Occipital lobe (tissue), 2 donors: Measurements from ENCODE around the gene DENND5B. TPM values are rescaled to one million over a fixed set of nuclear protein-coding genes. Genes with fewer than 3 reads are reported as not detected.

Experiments used
- DNase-seq: peaks from one replicate; lab custom pipeline; 2025; lab: John Stamatoyannopoulos, UW
- total RNA-seq: library from RNA; depleted of rRNA; stranded (reverse); fragments of >200 nt; gene quantifications from one replicate; pipeline ENCODE4 v1.2.3, GENCODE V29; 2014

DENND5B gene
- total RNA-seq, 1 donor from 2014 or later: 57.1 TPM

DNA sequence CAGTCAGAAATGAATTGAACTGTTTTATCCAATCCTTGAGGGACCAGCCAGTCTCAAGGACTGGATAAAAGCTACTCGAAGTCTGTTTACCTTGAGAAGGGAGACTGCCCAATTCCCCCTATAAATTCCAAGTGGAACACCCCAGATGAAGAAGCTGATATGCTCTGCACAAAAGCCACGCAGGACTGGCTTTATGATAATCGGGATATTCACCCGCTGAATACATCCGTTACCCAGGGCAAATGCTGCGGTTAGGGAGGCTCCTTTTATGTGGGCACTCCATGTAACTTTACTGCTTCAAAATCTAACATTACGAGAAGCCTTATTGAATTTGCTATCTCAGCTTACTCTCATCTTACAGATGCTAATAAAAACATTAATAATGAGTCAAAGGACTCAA lies 119.1 kb downstream of the DENND5B start:
- no peak for DNase-seq

DNA sequence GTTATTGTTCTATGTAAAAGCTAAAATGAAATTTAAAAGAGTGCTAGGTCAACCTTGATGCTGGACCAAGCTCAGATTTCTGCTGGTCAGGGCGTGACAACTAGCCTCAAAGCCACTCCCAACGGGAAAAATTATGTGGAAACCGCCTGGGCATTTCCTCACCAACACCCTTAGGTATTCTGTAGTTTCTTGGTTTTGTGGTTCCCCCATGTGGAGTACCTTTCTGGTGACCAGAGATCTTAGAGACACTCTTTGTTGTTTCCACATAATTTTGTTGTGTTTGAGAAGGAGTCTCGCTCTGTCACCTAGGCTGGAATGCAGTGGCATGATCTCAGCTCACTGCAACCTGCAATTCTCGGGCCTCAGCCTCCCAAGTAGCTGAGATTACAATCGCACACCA lies 119.9 kb downstream of the DENND5B start:
- DNase-seq: no peak

DNA sequence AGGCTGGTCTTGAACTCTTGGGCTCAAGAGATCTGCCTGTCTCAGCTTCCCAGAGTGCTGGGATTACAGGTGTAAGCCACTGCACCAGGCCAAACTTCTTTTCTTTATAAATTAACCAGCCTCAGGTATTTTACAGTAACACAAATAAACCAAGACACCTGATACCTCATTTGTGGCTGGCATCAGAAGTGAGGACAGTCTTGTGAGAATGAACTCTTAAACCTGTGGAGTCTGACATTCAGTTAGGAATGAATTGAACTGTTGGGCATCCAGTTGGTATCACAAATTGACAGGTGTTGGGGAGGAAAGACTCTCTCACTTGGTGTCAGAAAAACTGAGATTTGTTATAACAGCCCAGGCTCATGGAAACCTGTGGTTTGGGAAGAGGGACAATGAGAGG lies 120.5 kb downstream of the DENND5B start:
- no peak for DNase-seq

DNA sequence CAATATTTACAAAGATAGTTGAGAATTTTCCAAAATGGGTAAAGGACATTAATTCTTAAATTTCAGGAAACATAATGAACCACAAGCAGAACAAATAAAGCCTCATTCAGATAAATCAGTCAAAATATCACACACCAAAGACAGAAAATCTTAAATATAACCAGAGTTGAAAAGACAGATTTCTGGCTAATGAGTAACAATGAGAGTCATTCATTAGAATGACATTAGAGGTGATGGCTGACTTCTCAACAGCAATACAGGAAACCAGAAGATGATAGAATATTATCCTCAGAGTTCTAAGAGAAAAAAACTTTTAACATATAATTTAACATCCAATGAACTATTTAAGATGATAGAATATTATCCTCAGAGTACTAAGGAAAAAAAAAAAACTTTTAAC lies 124.2 kb downstream of the DENND5B start:
- no peak for DNase-seq

DNA sequence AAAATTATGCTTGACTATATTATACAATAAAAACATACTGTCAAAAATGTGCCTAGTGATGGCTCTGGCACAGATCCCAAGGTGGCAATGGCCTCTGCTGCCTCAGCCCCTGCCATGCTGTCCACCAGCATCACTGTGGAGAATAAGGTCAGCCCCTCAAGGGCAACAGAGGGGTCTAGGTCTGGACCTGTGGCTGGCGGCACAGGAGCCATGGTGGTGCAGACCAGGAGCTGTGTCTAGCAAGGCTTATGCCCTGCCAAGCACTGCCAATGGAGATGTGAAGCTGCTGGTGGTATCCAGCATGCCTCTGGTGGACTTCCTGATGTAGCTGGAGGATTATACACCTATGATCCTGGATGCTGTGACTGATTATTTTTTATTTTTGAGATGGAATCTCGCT lies 125.9 kb downstream of the DENND5B start:
- DNase-seq: no peak

DNA sequence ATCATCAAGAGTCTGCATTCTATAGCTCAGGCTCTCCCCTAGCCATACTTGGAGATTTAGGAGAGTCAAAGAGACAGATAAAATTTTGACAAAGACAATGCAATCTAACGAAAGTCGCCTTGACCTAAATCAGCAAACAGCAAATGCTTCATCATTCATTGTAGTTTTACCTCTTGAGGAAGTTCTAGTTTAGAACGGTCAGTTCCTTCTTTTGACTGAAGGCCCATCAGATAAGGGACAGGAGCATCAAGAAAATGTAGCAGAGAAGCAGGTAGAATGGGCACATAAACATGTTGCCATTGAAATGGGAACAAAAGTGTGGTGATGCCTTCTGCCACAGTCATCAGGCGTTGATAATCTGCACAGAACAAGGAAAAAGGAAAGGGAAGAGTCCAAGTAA lies 130.9 kb downstream of the DENND5B start:
- DNase-seq: no peak

DNA sequence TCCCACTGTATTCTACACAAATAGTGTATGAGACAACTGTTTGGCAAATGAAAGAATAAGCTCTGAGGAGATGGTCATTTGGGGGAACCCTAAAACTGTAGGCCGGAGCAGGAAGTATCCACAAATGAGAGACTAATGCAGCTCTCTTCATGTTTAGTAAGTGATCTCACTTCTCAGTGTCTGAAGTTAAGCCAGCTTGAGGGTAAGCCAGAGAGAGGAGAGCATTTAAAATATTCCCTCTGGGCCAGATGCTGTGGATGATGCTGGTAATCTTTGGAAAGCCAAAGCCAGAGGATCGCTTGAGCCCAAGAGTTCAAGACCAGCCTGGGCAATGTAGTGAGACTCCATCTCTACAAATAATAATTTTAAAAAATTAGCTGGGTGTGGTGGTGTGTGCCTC lies 134.4 kb downstream of the DENND5B start:
- no peak for DNase-seq

DNA sequence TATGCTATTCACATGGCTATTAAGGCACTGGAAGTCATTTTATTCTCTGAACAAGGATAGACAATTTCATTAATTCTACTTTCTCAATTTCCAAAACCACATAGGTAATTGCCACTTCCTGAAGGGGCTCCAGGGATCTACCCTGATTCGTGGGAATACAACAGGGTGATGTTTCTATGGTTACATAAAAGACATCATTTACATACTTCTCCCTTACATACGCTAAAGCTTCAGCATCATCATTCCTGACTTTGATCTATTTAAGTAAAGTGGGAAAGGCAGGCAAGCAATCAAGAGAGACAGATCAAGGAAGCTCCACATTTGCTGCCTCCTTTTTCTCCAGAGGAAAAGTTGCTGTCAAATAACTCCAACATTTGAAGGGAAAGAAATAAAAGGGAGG lies 146.2 kb downstream of the DENND5B start:
- DNase-seq: no peak

DNA sequence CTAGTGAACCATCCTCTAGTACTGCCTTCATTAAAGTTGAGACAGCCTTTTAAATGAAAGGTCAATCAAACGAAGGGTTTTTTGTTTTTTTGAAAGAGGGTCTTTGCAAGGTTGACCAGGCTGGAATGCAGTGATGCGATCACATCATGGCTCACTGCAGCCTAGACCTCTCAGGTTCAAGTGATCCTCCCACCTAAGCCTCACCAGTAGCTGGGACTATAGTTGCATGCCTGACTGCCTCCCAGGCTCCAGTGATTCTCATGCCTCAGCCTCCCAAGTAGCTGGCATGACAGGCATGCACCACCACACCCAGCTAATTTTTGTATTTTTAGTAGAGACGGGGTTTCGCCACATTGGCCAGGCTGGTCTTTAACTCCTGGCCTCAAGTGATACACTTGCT lies 150.3 kb downstream of the DENND5B start:
- no peak for DNase-seq

DNA sequence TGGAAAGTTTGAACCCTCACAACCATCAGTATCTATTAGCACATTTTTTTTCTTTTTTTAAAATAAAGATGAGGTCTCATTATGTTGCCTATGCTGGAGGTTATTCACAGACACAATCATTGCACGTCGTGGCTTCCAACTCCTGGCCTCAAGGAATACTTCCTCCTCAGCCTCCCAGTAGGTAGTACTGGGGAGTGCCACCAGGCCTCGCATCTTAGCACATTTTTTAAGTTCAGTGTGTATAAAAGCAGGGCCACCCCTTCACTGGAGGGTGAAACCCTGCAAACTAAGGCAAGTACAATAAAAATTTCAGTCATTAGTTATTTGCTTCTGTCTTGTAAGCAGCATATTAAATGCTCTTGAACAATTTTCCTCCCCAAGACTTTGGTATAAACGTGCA lies 150.8 kb downstream of the DENND5B start:
- no peak for DNase-seq

DNA sequence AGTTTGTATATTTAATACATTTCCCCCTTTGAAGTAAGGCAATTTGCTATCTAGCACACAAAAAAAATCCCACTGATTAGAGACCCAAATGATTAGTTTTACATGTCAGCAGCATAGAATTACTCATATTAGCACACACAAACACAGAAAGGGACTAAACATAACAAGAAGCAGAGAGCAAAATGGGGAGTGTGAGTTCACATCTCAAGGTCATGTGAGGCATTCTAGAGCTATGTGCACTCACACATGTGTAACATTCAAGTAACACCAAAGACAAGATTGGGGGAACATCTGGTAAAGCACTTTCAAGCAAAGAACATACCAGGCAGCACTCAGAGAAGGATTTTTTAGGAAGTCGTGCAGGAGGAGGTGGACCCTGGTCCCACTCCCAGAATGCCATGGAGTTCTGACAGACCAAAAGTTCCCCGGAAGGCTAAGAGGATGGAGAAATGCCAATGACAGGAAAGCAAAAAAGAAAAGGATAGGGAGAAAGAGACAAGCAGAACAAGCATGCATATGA lies 159.2 kb downstream of the DENND5B start:
- DNase-seq: no peak

DNA sequence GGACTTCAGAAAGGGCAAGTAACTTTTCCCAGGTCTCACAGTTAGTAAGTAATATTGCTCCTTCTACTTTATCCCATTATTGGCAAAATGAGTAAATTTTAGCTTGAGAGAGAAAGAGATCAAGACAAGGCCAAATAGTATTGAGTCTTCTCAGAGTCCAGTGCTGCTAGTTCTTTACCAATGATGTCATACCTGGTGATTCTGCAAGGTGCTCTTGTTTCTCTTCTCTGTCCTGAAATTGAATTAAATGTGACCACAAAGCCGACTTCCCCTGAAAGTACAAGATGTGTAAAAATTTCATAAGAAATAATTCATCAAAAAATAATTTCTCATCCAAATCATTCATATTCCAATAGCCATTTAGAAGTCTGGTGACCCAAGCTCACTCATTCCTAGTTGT lies 167.5 kb downstream of the DENND5B start:
- DNase-seq: no peak

DNA sequence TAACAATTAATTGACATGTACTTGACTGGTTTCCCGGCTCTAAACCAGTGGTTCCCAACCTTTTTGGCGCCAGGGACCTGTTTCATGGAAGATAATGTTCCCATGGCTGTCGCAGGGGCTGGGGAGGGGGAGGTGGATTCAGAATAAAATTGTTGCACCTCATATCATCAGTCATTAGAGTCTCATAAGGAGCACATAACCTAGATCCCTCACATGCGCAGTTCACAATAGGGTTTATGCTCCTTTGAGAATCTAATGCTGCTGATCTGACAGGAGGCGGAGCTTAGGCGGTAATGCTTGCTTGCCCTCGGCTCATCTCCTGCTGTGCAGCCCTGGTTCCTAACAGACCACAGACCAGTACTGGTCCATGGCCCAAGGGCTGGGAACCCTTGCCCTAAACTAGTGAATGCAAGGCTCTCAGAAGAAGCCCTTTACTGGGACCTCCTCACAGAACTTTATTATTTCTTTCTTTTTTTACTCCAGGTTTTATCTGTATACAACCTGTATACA lies 178.6 kb downstream of the DENND5B start:
- DNase-seq: no peak

DNA sequence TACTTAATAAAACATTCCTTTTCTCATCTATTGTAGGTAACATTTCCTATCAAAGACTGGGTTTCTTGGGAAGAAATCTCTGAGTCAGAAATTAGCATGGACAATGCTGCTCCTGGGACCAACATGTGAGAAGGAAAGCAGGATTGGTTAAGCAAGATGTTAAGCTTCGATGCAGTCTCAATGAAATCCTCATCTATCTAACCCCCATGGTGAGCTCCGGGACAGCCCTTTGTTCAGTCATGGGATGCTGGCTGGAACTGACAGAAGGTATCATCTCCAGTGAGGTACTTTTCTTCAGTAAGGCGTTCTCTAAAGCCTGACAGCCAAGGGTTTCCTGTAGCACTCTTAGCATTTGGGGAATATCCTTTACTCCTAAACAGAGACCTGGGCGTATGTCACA lies 182.2 kb downstream of the DENND5B start:
- DNase-seq: no peak

DNA sequence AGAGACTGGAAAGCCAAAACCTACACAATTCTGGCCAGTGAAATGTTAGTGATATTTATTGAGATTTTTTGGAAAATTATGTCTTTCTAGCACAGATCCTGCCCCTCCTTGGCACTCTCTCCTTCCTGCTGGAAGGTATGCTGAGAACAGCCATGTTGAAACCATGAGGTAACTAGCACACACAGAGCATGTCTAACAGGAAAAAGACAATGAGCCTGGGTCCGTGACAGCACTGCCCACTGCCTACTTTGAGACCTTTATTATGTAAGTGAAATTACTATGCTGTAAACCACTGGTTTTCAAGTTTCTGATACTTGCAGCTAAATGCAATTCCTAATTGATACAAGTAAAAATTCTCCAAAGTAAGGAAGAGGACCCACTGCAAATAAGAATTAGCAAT lies 183.4 kb downstream of the DENND5B start:
- no peak for DNase-seq

DNA sequence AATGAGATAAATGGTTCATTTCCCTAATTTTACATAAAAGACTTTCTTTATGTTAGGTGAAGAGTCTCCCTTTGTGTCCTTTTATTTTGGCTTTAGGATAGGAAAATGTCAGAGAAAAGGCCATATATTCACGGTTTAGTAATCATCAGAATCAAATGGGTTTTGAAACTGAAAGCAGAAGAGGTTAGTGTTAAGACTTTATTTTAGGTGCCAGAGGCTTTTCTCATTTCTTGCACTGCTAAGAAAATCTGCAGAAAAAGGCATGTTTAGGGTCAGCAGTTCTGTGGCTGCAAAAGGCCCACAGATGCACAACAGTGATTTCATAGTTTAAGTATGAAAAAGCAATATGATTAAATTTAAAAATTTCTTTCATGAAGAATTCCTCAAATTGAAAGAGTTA lies 184.6 kb downstream of the DENND5B start:
- no peak for DNase-seq

DNA sequence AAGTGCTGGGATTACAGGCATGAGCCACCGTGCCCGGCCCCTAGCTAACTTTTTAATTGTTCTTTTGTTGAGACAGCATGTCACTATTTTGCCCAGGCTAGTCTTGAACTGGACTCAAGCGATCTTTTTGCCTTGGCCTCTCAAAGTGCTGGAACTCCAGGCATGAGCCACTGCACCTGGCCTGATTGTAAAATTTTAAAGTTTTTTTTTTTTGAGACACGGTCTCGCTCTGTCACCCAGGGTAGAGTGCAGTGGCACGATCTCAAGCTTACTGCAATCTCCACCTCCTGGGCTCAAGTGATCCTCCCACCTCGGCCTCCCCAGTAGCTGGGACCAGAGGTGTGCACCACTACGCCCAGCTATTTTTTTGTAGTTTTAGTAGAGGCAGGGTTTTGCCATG lies 185.9 kb downstream of the DENND5B start:
- no peak for DNase-seq

DNA sequence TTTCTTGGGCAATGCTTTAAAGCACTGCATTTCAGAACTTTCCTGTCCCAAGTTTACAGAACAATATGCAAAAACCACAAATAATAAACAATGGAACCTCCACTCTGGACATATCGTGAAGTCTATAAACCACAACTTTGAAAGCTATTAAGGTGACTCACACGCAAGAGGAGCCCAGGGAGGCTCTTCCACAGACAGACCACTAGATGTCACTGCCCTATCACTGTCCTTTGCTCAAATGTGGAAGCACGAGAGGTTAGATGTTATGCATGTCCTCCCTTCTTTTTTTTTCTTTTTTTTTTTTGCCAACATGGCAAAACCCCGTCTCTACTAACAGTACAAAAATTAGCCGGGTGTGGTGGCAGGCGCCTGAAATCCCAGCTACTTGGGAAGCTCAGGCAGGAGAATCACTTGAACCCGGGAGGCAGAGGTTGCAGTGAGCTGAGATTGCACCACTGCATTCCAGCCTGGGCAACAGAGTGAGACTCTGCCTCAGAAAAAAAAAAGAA lies 187.8 kb downstream of the DENND5B start:
- peak; percentile 21 for DNase-seq

DNA sequence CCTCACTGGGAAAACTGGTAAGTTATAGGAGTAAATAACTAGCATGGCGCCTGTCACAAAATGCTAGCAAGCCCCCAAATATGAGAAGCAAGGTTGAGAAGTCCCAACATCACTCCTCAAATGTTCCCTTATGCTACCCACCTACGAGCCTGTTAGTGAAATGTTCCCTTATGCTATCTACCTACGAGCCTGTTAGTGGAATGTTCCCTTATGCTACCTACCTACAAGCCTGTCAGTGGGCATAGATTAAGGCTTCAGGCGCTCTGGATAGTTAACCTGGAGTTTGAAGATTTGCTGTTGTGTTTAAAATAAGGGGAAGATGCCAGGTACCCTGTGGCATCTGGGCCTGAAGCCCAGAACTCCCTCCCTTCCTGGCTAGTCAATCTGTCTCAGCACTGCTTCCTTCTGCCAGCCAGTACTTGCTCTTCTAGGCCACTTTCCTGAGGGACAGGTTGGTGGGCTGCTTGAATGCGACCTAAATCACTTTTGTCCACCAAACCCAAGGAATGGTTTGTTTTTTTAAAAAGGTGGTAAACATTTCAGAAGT lies 197.9 kb downstream of the DENND5B start:
- no peak for DNase-seq

DNA sequence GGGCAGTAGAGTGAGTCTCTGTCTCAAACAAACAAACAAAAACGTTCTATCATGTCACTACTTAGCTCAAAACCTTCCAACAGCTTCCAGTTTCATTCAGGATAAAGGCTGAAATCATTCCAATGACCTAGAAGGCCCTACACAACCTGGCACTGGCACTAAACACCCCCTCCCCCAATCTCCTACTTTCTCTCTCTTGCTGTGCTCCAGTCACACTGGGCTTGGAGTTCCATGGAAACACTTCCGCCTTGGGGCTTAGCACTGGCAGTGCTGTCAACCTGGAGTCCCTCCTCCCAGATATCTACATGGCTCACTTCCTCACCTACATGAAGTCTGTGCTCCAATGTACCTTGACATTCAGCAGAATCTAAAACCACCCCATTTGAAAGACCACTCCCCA lies 199.9 kb downstream of the DENND5B start:
- no peak for DNase-seq

DNA sequence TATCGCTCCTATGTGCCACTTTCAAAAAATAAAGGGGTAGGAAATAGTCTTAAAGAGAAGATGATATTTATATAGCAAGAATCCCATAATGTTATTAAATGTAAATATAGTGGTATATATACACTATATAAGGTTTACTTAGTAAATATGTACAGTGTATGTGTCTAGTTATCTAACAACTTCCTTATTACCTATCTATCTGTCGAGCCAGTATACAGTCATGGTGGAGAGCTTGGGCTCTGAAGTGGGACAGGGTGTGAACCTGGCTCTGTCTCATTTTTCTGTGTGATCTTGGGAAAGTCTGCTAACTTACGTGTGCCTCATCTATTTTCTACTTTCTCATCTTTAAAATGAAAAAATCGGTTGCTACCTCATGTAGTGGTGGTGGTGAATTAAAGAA lies 202.2 kb downstream of the DENND5B start:
- DNase-seq: no peak

DNA sequence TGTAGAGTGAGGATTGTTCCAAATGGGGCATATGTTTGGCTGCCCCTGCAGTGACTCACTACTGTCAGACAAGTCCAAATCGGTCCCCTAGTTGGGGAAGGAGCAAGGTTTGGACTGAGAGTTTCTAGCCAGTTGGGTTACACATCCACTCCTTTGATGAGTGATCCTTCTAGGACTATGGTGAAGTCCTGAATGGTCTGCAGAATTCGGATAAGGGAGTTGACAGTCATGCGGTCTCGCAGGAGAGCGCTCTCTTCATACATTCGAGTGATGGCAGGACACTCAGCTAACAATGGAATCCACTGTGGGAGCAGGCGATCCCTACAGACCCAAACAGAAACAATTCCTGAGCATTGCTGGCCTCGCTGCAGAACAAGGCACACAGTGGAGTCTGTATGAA lies 203.5 kb downstream of the DENND5B start:
- DNase-seq: peak; percentile 2

DNA sequence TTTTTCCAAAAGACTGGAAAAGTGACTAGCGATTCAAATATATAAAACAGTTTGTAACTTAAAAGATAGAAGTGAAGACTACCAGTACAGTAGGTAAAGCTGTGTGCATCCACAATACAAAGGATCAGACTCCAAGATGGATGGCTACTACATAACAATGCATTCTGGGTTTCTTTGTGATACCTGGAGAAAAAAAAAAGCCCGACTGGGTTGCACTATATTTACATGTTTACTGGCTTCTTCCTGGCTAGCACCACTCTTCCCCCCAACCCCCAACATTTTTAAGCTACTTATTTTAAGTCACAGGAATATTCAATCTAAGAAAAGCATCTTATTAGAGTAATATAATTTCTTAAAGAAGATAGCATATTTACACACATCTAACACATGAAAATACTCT lies 203.9 kb downstream of the DENND5B start:
- DNase-seq: no peak

DNA sequence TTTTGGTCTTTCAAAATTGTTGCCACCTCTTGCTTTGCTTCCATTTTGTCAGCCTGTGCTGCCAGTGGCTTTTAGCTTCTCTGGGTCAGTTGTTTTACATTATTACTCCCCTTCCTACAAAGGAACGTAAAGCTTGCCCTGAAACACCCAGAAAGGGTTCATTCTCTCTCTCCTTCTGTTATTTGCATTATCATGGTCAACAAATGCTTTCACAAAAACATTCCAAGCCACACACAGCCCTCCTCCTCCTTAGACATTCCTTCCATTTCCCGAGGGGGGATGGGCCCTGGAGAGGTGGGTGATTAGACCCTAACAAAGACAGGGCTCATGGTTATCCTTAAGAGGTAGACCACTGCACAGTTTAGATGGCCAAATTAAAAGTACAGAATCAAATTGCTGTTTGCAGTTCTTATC lies 204.6 kb downstream of the DENND5B start:
- no peak for DNase-seq
